Measurements from ENCODE around the gene GEMIN5. TPM values are rescaled to one million over a fixed set of nuclear protein-coding genes. Genes with fewer than 3 reads are reported as not detected.
"Not testable (repeated sequence)": the region's sequence is repeated elsewhere in the genome, so short reads cannot be mapped to it uniquely, and the experiment has no call there.

GEMIN5 gene
- total RNA-seq, 1 donor from 2014 or later: 21.9 TPM

GRCh38 chr5:154933537-154933936 is 4.5 kb downstream of the GEMIN5 start:
- no peak for DNase-seq (ENCODE audit: low spot score, unreplicated experiment)
- H3K27ac Mint-ChIP-seq: no peak overlapping the region
- TF ChIP-seq CTCF (IDR thresholded peaks at IDR 0.05; ENCODE audit: unreplicated experiment): no peak
- peaks cover 5% of the 10 kb centered on the region for H3K4me1 Mint-ChIP-seq (ENCODE audit: low read depth)
- no peak overlapping the region for H3K4me3 Mint-ChIP-seq (ENCODE audit: low read depth)
- no peaks in the 10 kb centered on the region for H3K9me3 Mint-ChIP-seq (ENCODE audit: low read depth)
- no peaks in the 10 kb centered on the region for H3K27me3 Mint-ChIP-seq
- H3K36me3 Mint-ChIP-seq (ENCODE audit: insufficient read depth): peaks cover 9% of the 10 kb centered on the region

- DNase-seq (ENCODE audit: low spot score, unreplicated experiment): no peak
- Mint-ChIP-seq H3K27ac (no peak overlapping the region), H3K27me3 (no peaks in the 10 kb centered on the region), H3K4me3 (ENCODE audit: low read depth) (no peak overlapping the region), H3K36me3 (ENCODE audit: insufficient read depth) (peaks cover 22% of the 10 kb centered on the region), H3K4me1 (ENCODE audit: low read depth) (no peaks in the 10 kb centered on the region), H3K9me3 (ENCODE audit: low read depth) (no peaks in the 10 kb centered on the region)
- TF ChIP-seq CTCF (IDR thresholded peaks at IDR 0.05; ENCODE audit: unreplicated experiment): no peak
Measured at GRCh38 chr5:154923441-154924430, 14.3 kb downstream of the GEMIN5 start.

- no peak for DNase-seq (ENCODE audit: low spot score, unreplicated experiment)
- H3K27ac Mint-ChIP-seq: no peak overlapping the region
- no peak overlapping the region for H3K4me3 Mint-ChIP-seq (ENCODE audit: low read depth)
- no peaks in the 10 kb centered on the region for H3K9me3 Mint-ChIP-seq (ENCODE audit: low read depth)
- H3K27me3 Mint-ChIP-seq: no peaks in the 10 kb centered on the region
- H3K36me3 Mint-ChIP-seq (ENCODE audit: insufficient read depth): peaks cover 15% of the 10 kb centered on the region
- TF ChIP-seq CTCF (IDR thresholded peaks at IDR 0.05; ENCODE audit: unreplicated experiment): no peak
- H3K4me1 Mint-ChIP-seq (ENCODE audit: low read depth): no peaks in the 10 kb centered on the region
Measured at GRCh38 chr5:154917757-154918156, 20.3 kb downstream of the GEMIN5 start.

- no peak for DNase-seq (ENCODE audit: low spot score, unreplicated experiment)
- Mint-ChIP-seq H3K4me3 (ENCODE audit: low read depth) (no peak overlapping the region), H3K36me3 (ENCODE audit: insufficient read depth) (peaks cover 20% of the 10 kb centered on the region), H3K27me3 (no peaks in the 10 kb centered on the region), H3K9me3 (ENCODE audit: low read depth) (no peaks in the 10 kb centered on the region), H3K27ac (no peak overlapping the region), H3K4me1 (ENCODE audit: low read depth) (no peaks in the 10 kb centered on the region)
- TF ChIP-seq CTCF (IDR thresholded peaks at IDR 0.05; ENCODE audit: unreplicated experiment): no peak
Measured at GRCh38 chr5:154916874-154917273, 21.1 kb downstream of the GEMIN5 start.

- not testable (repeated sequence) for H3K4me1 Mint-ChIP-seq (ENCODE audit: low read depth); DNase-seq (ENCODE audit: low spot score, unreplicated experiment); H3K27ac Mint-ChIP-seq; H3K27me3 Mint-ChIP-seq; H3K4me3 Mint-ChIP-seq (ENCODE audit: low read depth); H3K9me3 Mint-ChIP-seq (ENCODE audit: low read depth)
- H3K36me3 Mint-ChIP-seq (ENCODE audit: insufficient read depth): peaks cover 21% of the 10 kb centered on the region
Measured at GRCh38 chr5:154905601-154906000, 32.4 kb downstream of the GEMIN5 start.

- no peak for DNase-seq (ENCODE audit: low spot score, unreplicated experiment)
- Mint-ChIP-seq H3K9me3 (ENCODE audit: low read depth) (no peaks in the 10 kb centered on the region), H3K4me1 (ENCODE audit: low read depth) (no peaks in the 10 kb centered on the region), H3K27ac (no peak overlapping the region), H3K27me3 (no peaks in the 10 kb centered on the region), H3K36me3 (ENCODE audit: insufficient read depth) (peaks cover 25% of the 10 kb centered on the region), H3K4me3 (ENCODE audit: low read depth) (no peak overlapping the region)
- no peak for TF ChIP-seq CTCF (IDR thresholded peaks at IDR 0.05; ENCODE audit: unreplicated experiment)
Measured at GRCh38 chr5:154901913-154902312, 36.1 kb downstream of the GEMIN5 start.

All from progenitor cell of endocrine pancreas (in vitro differentiated cells).